Stimulated activated CD8-positive, alpha-beta memory T cell treated with anti-CD3 and anti-CD28 coated beads, Interleukin-4, amount 100 ng/mL, for 24 hours (primary cell): ENCODE results near the gene TRAPPC5.
A peak's percentile ranks its signal among the peaks of the same experiment; 100 is the strongest.

Experiments used
- DNase-seq: peaks from one replicate; pipeline ENCODE4 v3.0.0-alpha.2; 2020; ENCODE audit warnings: low read depth

The TRAPPC5 gene

DNA sequence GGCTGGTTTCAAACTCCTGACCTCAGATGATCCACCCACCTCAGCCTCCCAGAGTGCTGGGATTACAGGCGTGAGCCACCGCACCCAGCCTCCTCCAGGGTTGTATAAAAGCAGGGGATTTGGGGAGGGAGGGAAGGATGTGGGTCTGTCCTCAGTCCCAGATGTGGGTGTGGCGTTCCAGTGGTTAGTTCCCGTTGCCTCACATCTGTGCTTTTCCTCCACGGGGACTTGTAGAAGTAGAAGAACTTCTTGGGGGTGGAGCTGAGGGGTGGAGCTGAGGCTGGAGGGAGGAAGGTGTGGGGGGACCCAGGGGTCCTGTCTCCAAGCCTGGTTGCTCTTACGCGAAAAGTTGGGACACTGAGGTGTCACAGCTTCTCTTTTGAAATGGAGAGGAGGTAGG is 4.3 kb upstream of the TRAPPC5 start:
- no peak for DNase-seq

DNA sequence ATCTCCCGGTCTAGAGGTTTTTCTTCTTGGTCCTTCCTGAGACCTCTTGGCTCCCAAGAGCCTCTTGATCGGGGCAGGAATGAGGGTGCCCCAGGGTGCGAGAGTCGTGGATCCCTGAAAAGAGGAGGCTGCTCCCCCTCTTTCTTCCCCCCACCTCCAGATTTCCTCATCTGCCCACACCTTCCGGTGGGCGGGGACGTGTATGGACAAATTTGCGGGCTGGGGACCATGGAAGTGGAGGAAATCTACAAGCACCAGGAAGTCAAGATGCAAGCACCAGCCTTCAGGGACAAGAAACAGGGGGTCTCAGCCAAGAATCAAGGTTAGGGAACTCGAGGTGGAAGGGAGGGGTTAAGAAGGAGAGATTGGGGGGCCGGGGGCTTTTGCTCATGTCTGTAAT is 3.8 kb upstream of the TRAPPC5 start, which contains the start of gene MCEMP1:
Gene MCEMP1 (plus strand): TSS at position 237 of the 400 bp plus-strand sequence. CDS start 31 bp downstream, at position 268.
- no peak for DNase-seq

DNA sequence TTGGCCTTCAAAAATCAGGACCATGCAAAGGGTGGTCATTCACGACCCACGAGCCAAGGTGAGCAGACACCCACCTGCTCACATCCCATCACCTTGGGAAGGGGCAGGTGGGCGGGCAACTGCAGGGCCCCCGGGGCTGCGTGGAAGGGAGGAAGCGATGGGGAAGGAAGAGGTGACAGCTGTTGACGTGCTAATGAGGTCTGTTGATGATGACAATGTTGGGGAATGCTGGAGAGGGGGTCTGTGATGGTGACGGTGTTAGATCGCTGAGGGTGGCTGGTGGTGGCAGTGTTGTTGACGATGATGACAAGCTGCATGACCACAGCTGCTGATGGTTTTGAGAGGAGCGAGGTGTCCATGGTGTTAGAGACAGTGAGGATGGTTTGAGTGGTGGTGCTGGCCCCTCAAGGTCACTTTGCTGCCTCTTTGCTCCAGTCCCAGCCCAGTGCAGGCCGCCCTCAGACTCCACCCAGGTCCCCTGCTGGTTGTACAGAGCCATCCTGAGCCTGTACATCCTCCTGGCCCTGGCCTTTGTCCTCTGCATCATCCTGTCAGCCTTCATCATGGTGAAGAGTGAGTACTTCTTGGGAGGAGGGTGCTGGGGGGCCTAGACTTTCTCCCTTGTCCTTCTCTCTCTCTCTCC is 2.8 kb upstream of the TRAPPC5 start:
- DNase-seq: no peak

DNA sequence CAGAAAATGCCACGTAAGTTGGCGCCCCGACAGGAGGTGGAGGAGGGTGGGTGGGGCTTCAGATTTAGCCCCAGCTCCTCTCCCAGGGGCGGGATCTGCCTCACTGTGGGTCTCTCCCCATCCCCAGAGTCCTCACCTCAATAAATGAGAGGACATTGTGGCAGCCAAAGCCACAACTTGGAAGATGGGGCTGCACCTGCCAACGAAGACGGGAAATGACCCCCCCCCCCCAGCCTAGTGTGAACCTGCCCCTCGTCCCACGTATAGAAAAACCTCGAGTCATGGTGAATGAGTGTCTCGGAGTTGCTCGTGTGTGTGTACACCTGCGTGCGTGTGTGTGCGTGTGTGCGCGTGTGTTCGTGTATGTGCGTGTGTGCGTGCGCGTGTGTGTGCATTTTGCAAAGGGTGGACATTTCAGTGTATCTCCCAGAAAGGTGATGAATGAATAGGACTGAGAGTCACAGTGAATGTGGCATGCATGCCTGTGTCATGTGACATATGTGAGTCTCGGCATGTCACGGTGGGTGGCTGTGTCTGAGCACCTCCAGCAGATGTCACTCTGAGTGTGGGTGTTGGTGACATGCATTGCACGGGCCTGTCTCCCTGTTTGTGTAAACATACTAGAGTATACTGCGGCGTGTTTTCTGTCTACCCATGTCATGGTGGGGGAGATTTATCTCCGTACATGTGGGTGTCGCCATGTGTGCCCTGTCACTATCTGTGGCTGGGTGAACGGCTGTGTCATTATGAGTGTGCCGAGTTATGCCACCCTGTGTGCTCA is 1.5 kb upstream of the TRAPPC5 start:
- DNase-seq: peak; percentile 35

DNA sequence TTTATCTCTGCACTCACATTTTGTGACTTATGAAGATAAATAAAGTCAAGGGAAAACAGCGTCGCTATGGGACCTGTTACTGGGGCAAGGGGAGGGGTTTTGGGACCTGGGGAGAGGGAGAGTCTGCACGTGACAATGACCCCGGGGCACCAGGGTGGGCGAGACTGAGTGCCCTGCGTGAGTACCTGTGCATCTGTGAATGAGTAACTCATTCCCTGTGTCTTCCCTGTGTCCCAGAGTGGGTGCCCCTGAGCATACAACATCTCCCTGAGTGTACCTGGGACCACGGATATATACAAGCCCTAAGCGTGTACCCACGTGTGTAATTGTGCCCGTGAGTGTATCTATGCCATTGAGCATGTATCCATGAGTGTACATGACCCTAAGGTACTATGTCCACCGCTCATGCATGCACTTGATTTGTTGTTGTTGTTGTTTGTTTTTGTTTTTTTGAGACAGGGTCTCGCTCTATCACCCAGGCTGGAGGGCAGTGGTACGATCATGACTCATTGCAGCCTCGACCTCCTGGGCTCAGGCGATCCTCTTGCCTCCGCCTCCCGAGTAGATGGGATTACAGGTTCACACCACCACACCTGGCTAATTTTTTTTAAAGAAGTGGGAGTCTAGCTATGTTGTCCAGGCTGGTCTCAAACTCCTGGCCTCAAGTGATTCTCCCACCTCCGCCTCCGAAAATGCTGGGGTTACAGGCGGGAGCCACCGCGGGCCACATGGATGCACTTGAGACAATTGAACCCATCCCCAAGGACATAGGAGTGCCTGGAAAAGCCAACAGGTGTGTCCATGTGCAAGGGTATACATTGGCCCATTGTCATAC is 645 bp upstream of the TRAPPC5 start:
- no peak for DNase-seq

DNA sequence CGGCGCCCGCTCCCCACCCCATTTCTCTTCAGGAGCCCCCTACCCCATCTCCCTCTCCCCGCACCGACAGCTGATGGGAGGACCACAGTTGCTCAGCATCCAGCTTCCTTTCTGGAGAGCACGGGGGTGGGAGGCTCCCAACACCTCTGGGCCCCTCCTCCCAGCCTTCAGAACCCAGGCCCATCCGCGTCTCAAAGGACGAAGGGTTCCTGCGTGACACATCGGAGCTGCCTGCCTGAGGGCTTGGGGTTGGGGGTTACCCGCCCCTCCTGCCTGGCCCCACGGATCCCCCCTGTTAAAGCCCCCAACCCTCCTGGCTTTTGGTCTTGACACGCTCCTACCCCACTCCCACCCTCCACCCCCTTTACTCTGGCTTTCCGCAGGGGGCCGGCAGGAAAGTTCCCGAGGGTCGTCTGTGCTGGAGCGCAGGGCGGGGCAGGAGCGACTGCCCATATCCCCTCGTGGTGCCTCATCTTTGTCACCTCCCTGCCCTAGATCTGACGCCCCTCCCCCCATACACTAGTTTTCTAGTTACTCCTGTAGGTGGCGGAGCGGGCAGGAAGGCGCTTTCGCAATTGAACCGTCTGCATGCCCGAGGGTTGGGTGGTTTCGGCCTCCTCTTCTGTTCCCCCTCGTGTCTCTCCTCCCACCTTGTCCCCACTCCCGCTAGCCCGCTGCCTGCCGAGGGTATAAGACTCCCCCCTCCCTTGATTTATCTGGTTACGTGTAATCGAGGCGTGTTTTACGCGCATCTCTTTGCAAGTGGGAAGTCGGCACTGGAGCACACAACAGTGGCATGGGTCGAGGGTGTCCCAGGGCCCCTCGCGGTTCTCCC is 924 bp downstream of the TRAPPC5 start:
- DNase-seq: peak; percentile 72

DNA sequence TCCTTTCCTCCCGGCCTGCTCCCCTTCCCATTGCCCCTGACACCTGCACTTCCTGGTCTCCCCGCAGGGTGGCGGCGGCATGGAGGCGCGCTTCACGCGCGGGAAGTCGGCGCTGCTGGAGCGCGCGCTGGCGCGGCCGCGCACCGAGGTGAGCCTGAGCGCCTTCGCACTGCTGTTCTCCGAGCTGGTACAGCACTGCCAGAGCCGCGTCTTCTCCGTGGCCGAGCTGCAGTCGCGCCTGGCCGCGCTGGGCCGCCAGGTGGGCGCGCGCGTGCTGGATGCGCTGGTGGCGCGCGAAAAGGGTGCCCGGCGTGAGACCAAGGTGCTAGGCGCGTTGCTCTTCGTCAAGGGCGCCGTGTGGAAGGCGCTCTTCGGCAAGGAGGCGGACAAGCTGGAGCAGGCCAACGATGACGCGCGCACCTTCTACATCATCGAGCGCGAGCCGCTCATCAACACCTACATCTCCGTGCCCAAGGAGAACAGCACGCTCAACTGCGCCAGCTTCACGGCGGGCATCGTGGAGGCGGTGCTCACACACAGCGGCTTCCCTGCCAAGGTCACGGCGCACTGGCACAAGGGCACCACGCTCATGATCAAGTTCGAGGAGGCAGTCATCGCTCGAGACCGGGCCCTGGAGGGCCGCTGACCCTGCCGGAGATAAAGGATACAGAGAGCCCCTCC is 1.7 kb downstream of the TRAPPC5 start:
- DNase-seq: no peak

DNA sequence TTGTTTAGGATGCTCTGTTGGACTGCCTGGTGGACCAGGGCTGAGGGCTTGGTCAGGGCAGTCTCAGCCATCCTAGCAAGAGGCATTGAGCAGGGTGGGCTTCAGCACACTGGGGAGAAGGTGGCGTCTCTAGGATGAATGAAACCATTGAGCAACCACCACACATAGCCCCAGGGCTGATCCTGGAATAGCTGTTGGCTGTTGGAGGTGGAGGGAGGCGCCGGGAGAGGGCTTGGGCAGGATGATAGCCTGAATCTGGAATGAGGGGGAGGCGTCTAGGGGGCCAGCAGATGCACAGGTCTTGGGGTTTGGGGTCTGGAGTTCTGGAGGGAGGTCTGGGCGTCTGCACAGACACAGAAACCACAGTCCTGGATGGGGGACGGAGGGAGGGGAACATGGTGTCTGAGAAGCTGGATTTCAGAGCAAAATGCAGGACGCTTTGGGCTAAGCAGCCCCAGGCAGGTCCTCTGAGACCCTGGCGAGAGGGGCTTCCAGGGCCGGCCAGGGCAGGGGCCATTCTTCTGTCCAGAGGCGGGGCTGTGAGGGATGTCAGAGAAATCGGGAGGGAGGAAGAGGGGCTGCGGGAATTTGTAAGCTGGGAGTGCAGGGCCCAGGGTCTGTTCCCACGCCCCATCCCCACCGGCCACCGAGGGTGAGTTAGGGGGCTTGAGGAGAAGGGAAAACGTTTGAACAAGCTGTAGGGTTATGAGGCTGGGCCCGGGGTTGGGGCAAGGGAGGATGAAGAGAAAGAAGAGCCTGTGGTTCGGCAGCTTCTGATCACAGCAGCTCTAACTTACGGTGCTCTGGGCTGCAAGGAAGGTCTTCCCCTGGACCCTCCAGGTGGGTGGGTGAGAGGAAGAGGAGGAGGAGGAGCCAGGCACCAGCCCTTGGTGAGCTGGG is 5.2 kb downstream of the TRAPPC5 start:
- no peak for DNase-seq

DNA sequence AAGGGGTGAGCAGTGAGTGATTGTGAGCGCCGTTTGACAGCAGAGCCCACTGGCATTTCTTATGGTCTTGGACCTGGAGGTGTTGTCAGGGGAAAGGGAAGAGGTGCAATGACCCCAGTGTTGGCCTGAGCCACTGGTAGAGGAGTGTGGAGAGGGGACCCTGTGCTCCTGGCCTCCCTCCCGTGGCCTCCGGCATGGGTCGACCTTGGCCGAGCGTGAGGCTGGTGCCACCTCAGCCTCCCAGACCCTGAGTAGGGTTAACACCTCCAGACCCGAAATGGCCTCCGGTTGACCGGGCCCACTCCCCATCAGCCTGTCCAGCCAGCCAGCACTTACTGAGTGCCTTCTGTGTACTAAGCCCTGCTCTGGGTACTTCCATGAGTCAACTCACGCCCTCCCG is 6.5 kb downstream of the TRAPPC5 start:
- DNase-seq: no peak

DNA sequence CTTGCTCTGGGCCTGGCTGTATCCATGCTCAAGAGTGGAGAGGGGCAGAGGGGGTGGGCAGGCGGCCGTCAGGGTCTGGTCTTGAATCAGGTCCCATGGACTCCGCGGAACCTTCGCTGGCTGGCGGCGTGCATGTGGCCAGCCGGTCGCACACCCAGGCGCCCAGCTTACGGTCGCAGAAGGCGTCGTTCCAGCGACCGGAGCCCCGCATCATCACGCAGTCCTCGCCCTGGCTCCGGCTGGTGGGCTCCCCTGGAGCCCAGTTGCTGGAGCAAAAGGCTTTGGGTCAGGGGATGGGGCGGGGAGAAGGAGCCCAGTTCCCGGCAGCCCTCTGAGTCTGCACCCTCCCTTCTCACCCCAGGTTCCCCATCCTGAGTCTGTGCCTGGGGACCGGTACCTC is 8.5 kb downstream of the TRAPPC5 start:
- DNase-seq: no peak

DNA sequence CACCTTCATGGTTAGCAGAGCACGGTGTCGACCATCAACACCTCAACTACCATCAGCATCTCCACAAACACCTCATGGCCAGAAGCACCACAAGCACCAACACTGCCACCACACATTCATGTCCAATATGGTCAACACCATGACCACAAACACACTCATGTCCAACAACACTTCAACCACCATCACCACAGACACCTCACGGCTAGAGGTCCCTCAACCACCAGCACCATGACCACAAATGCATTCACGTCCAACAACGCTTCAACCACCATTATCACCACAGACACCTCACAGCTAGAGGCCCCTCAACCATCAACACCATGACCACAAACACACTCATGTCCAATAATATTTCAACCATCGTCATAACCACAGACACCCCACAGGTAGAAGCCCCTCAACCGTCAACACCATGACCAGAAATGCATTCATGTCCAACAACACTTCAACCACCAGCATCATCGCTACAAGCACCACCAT is 10.2 kb downstream of the TRAPPC5 start:
- no peak for DNase-seq

DNA sequence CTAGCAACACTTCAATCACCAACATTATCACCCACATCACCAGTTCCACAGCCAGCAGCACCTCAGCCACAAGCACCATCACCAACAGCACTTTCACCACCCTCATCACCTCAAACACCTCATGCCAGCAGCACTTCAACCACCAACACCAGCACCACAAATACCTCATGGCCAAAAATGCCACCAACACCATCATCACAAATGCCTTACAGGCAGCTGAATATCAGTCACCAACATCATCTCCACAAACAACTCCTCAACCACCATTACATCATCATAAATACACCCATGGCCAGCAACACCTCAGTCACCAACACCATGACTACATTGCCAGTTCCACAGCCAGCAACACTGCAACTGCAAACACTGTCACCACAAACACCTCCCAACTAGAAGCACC is 10.9 kb downstream of the TRAPPC5 start:
- no peak for DNase-seq

DNA sequence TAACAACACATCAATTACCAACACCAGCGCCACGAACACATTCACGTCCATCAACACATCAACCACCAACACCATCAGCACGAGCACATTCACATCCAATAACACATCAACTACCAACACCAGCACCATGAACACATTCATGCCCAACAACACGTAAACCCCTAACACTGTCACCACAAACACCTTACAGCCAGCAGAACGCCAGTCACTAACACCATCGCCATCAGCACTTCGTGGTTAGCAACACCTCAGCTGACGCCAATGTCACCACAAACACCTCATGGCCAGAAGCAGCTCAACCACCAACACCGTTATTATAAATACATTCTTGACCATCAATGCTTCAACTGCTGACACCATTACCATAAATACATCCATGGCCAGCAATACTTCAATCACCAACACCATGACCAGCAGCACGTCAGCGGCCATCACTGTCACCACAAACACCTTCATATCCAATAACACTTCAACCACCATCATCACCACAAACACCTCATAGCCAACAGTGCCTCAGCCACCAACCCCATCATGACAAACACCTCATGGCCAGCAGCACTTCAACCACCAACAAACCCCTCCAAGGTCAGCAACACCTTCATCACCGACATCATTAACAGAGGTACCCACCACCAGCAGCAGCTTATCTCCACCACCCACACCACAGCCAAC is 11.9 kb downstream of the TRAPPC5 start:
- DNase-seq: no peak

DNA sequence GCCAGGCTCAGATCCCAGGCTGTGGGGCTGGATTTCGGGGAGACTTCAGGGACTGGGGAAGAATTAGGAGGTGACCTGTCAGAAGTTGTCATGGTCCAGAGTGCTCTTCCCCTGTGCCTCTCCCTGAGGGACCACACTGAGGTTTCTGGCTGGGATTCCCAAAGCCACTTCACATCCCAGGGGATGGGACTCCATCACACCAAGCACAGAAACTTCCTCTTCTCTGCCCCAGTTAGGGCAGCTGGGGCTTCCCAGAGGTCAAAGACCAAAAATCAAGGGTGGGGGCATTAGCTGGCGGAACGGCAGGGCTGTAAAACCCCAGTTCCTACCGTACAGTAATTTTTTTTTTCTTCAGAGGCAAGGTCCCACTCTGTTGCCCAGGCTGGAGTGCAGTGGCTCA is 13.9 kb downstream of the TRAPPC5 start:
- DNase-seq: no peak

DNA sequence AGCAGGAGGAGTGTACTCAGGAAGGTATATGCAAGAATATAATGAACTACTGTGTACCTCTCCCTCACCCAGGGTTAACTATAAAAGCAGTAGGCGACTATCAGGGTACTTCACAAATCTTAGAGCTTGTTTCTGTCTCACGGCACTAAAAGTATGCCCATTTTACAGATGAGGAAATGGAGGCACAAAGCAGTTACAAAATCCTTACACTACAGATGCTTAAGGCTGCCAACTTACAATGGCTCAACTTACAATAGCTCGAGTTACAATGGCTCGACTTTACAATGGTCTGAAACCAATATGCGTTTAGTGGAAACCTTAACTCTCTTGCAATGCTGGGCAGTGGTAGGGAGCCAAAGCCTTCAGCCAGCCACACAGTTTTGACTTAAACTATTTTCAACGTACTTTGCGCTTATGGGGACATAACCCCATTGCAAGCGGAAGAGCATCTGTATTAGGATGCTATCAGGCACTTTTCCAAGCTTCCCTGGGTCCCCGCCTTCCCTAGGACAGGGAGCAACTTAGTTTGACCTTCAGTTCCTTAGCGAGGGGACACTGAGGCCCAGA is 17.2 kb downstream of the TRAPPC5 start:
- no peak for DNase-seq

DNA sequence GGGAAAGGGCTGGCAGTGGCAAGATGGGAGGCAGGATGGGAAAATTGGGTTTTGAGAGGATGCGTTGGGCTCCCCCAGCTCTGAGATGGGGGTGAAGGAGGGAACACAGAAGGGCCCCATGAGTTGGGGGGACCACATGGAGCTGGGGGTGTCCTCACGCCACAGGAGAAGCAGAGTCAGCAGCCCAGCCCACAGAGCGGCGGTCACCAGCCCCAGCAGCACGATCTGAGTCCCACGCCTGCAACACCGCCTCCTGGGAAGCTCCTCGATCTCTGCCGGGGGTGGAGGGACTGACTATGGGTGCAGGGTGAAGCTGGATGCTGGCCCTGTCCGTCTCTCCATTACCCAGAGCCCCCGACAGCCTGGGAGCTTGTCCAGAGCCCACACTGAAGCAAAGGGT is 17.9 kb downstream of the TRAPPC5 start:
- DNase-seq: no peak

DNA sequence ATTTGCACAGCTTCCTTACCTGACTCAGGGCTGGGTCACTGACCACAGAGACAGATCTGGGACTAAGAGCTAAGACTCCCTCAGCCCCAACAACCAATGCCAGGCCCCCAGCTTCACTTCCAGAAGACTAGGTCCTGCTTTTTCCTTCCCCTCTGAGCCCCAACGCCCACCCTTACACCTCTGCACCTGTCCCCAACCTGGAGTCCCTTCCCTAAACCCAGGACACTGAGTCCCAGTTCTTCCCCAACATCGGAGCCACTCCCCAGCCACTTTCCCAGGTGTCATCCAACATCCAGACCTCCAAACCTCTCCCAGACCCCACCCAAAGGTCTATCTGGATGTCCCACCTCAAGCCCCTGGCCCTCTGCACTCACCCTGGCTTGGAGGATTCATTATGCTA is 18.4 kb downstream of the TRAPPC5 start:
- DNase-seq: no peak

DNA sequence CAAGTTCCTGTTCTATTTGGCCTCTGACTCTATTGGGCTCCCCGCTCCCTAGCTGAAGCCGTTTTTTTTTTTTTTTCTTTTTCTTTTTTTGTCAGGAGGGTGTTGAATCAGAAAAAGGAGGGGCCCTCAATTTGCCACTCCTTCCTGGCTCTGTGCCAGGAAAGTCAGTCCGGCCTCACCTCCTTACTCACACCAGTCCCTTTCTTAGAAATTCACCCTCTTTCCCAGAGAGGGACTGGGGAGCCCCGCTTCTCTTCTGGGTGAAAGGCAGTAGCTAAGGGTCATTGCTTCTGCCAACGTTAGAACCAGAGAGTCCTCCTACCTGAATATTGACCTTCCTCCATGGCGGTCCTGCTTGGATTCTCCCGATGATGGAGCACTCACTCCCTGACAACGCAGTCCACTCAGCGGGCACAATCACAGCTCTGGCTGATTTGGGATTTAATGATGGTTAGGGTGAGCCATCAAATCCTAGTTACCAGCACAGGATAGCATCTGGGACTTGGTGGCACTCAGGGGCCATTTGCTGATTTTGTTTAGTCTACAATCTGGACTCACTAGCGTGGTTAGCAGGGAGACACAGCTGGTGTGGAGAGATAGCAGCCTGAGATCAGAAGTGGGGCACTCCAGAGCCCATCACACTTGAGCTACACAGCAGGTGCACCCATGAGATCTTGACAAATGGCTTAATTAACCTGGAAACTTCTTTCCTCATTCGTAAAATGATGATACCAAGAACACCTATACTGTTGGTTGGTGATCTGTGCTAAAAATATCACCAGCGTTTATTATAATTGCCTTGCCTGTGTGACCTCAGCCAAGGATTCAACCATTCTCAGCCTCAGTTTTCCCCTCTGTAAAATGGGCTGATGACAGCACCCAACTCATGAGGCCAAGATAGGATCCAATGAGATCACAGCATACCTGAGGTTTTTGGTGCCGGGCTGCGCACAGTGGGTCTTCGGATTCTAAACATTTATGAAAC is 19.1 kb downstream of the TRAPPC5 start:
- no peak for DNase-seq
